BLaER1 (cell line): ENCODE results near the gene MAGI2.
"Not testable (repeated sequence)": the region's sequence is repeated elsewhere in the genome, so short reads cannot be mapped to it uniquely, and the experiment has no call there.

Source experiments
- H3K27ac ChIP-seq: shearing (Covaris generic); formaldehyde crosslinking; 2 replicates; pipeline ENCODE4 v1.8.1; 2022
- H3K27me3 ChIP-seq: shearing (Covaris generic); formaldehyde crosslinking; 2 replicates; pipeline ENCODE4 v1.8.1; 2022
- H3K36me3 ChIP-seq: shearing (Covaris generic); formaldehyde crosslinking; 2 replicates; pipeline ENCODE4 v1.8.1; 2022
- H3K4me1 ChIP-seq: shearing (Covaris generic); formaldehyde crosslinking; 2 replicates; pipeline ENCODE4 v1.8.1; 2022
- H3K4me2 ChIP-seq: shearing (Covaris generic); formaldehyde crosslinking; 2 replicates; pipeline ENCODE4 v1.8.1; 2022
- H3K4me3 ChIP-seq: shearing (Covaris generic); formaldehyde crosslinking; 2 replicates; pipeline ENCODE4 v1.8.1; 2022
- H3K9ac ChIP-seq: shearing (Covaris generic); formaldehyde crosslinking; 2 replicates; pipeline ENCODE4 v1.8.1; 2022
- H3K9me3 ChIP-seq: shearing (Covaris generic); formaldehyde crosslinking; 2 replicates; pipeline ENCODE4 v1.8.1; 2022
- H4K20me1 ChIP-seq: shearing (Covaris generic); formaldehyde crosslinking; 2 replicates; pipeline ENCODE4 v1.8.1; 2022
- Cebpa-rat ChIP-seq: shearing (Covaris generic); IDR thresholded peaks from 2 replicates; pipeline ENCODE4 v1.8.1; 2022

Gene MAGI2

GRCh38 chr7:79063019-79063698 lies 390.3 kb downstream of the MAGI2 start:
- Histone ChIP-seq H3K27ac (no peak overlapping the region), H3K4me1 (no peaks in the 10 kb centered on the region), H3K4me2 (no peak overlapping the region), H3K27me3 (no peaks in the 10 kb centered on the region), H3K4me3 (no peak overlapping the region), H3K36me3 (no peaks in the 10 kb centered on the region), H3K9ac (no peak overlapping the region), H3K9me3 (no peaks in the 10 kb centered on the region), H4K20me1 (no peaks in the 10 kb centered on the region)
- no peak for TF ChIP-seq Cebpa-rat

- H3K4me3 ChIP-seq = no peak overlapping the region
- no peaks in the 10 kb centered on the region for H4K20me1 ChIP-seq
- no peaks in the 10 kb centered on the region for H3K9me3 ChIP-seq
- H3K27me3 ChIP-seq = no peaks in the 10 kb centered on the region
- no peak for TF ChIP-seq Cebpa-rat
- no peak overlapping the region for H3K27ac ChIP-seq
- H3K4me1 ChIP-seq = no peaks in the 10 kb centered on the region
- H3K36me3 ChIP-seq = no peaks in the 10 kb centered on the region
- H3K4me2 ChIP-seq = no peak overlapping the region
- no peak overlapping the region for H3K9ac ChIP-seq
These were observed 393.0 kb downstream of the MAGI2 start for GRCh38 chr7:79060498-79060897.

- Histone ChIP-seq H3K36me3 (no peaks in the 10 kb centered on the region), H3K27me3 (no peaks in the 10 kb centered on the region), H3K9ac (no peak overlapping the region), H3K4me1 (no peaks in the 10 kb centered on the region), H3K27ac (no peak overlapping the region), H4K20me1 (no peaks in the 10 kb centered on the region), H3K9me3 (no peaks in the 10 kb centered on the region), H3K4me3 (no peak overlapping the region), H3K4me2 (no peak overlapping the region)
- no peak for TF ChIP-seq Cebpa-rat
These were observed 397.6 kb downstream of the MAGI2 start for GRCh38 chr7:79055722-79056415.

GRCh38 chr7:79051915-79052314 lies 401.6 kb downstream of the MAGI2 start:
- no peaks in the 10 kb centered on the region for H3K9me3 ChIP-seq
- no peaks in the 10 kb centered on the region for H4K20me1 ChIP-seq
- H3K27me3 ChIP-seq = no peaks in the 10 kb centered on the region
- H3K4me2 ChIP-seq = no peak overlapping the region
- no peak overlapping the region for H3K9ac ChIP-seq
- H3K4me3 ChIP-seq = no peak overlapping the region
- no peaks in the 10 kb centered on the region for H3K36me3 ChIP-seq
- no peak overlapping the region for H3K27ac ChIP-seq
- no peaks in the 10 kb centered on the region for H3K4me1 ChIP-seq
- TF ChIP-seq Cebpa-rat = no peak

- Histone ChIP-seq H3K27ac (no peak overlapping the region), H3K4me2 (no peak overlapping the region), H4K20me1 (no peaks in the 10 kb centered on the region), H3K27me3 (no peaks in the 10 kb centered on the region), H3K9me3 (no peaks in the 10 kb centered on the region), H3K9ac (no peak overlapping the region), H3K36me3 (no peaks in the 10 kb centered on the region), H3K4me3 (no peak overlapping the region), H3K4me1 (no peaks in the 10 kb centered on the region)
- TF ChIP-seq Cebpa-rat = no peak
These were observed 402.9 kb downstream of the MAGI2 start for GRCh38 chr7:79050603-79051002.

GRCh38 chr7:79046061-79046460 lies 407.4 kb downstream of the MAGI2 start:
- no peaks in the 10 kb centered on the region for H3K9me3 ChIP-seq
- H3K27ac ChIP-seq = no peak overlapping the region
- no peaks in the 10 kb centered on the region for H3K36me3 ChIP-seq
- TF ChIP-seq Cebpa-rat = no peak
- H3K4me2 ChIP-seq = no peak overlapping the region
- no peak overlapping the region for H3K9ac ChIP-seq
- H3K4me3 ChIP-seq = no peak overlapping the region
- H3K27me3 ChIP-seq = no peaks in the 10 kb centered on the region
- H4K20me1 ChIP-seq = no peaks in the 10 kb centered on the region
- H3K4me1 ChIP-seq = no peaks in the 10 kb centered on the region

- no peak overlapping the region for H3K27ac ChIP-seq
- H3K27me3 ChIP-seq = no peaks in the 10 kb centered on the region
- H3K9me3 ChIP-seq = no peaks in the 10 kb centered on the region
- no peak overlapping the region for H3K4me3 ChIP-seq
- no peak overlapping the region for H3K4me2 ChIP-seq
- H3K36me3 ChIP-seq = no peaks in the 10 kb centered on the region
- H3K9ac ChIP-seq = no peak overlapping the region
- no peaks in the 10 kb centered on the region for H3K4me1 ChIP-seq
- no peaks in the 10 kb centered on the region for H4K20me1 ChIP-seq
- no peak for TF ChIP-seq Cebpa-rat
These were observed 416.5 kb downstream of the MAGI2 start for GRCh38 chr7:79037001-79037400.

GRCh38 chr7:79036356-79036755 lies 417.1 kb downstream of the MAGI2 start:
- no peaks in the 10 kb centered on the region for H3K9me3 ChIP-seq
- H3K27ac ChIP-seq = no peak overlapping the region
- H3K4me1 ChIP-seq = no peaks in the 10 kb centered on the region
- no peak overlapping the region for H3K4me2 ChIP-seq
- H4K20me1 ChIP-seq = no peaks in the 10 kb centered on the region
- H3K36me3 ChIP-seq = no peaks in the 10 kb centered on the region
- no peak overlapping the region for H3K4me3 ChIP-seq
- no peaks in the 10 kb centered on the region for H3K27me3 ChIP-seq
- TF ChIP-seq Cebpa-rat = no peak
- no peak overlapping the region for H3K9ac ChIP-seq

GRCh38 chr7:79035858-79036257 lies 417.6 kb downstream of the MAGI2 start:
- H3K27ac ChIP-seq = no peak overlapping the region
- no peaks in the 10 kb centered on the region for H3K4me1 ChIP-seq
- no peaks in the 10 kb centered on the region for H4K20me1 ChIP-seq
- no peaks in the 10 kb centered on the region for H3K36me3 ChIP-seq
- H3K27me3 ChIP-seq = no peaks in the 10 kb centered on the region
- no peak overlapping the region for H3K4me3 ChIP-seq
- H3K9ac ChIP-seq = no peak overlapping the region
- H3K9me3 ChIP-seq = no peaks in the 10 kb centered on the region
- no peak for TF ChIP-seq Cebpa-rat
- no peak overlapping the region for H3K4me2 ChIP-seq

- no peaks in the 10 kb centered on the region for H3K4me1 ChIP-seq
- H4K20me1 ChIP-seq = no peaks in the 10 kb centered on the region
- no peak overlapping the region for H3K4me3 ChIP-seq
- no peak overlapping the region for H3K4me2 ChIP-seq
- TF ChIP-seq Cebpa-rat = no peak
- no peaks in the 10 kb centered on the region for H3K9me3 ChIP-seq
- H3K27me3 ChIP-seq = no peaks in the 10 kb centered on the region
- no peak overlapping the region for H3K9ac ChIP-seq
- no peak overlapping the region for H3K27ac ChIP-seq
- no peaks in the 10 kb centered on the region for H3K36me3 ChIP-seq
These were observed 418.7 kb downstream of the MAGI2 start for GRCh38 chr7:79034730-79035129.

- not testable (repeated sequence) for H3K4me3 ChIP-seq, H3K36me3 ChIP-seq, H4K20me1 ChIP-seq, H3K4me1 ChIP-seq, H3K4me2 ChIP-seq, H3K9ac ChIP-seq, H3K27me3 ChIP-seq, H3K27ac ChIP-seq
- peaks cover 31% of the 10 kb centered on the region for H3K9me3 ChIP-seq
These were observed 433.8 kb downstream of the MAGI2 start for GRCh38 chr7:79019711-79020110.
